ENCODE measurements around the gene DMAP1.

GRCh38 chr1:44243782-44244495 lies 30.7 kb downstream of the DMAP1 start:
- TF ChIP-seq EZH2 (IDR thresholded peaks at IDR 0.05; ENCODE audit: low read depth, unreplicated experiment) (no peak), POLR2AphosphoS5 (IDR thresholded peaks at IDR 0.05; ENCODE audit: low read depth) (no peak), CREB1 (CRISPR knock-in tag; IDR thresholded peaks at IDR 0.05; ENCODE audit: low read depth) (no peak), CTCF (conservative IDR thresholded peaks at IDR 0.05; ENCODE audit: low read depth in 2 of 2) (no peak), NANOG (IDR thresholded peaks at IDR 0.05; ENCODE audit: borderline replicate concordance) (no peak), JUNB (IDR thresholded peaks at IDR 0.05; ENCODE audit: unreplicated experiment) (no peak), EZH2phosphoT487 (IDR thresholded peaks at IDR 0.05; ENCODE audit: unreplicated experiment) (no peak), REST (IDR thresholded peaks at IDR 0.05; ENCODE audit: unreplicated experiment) (no peak), ZNF331 (CRISPR knock-in tag; IDR thresholded peaks at IDR 0.05; ENCODE audit: low read depth) (no peak), ZNF114 (CRISPR knock-in tag; IDR thresholded peaks at IDR 0.05) (no peak)

All from GM23338 (cell line).